ENCODE results near the gene CBLL2.

DNA sequence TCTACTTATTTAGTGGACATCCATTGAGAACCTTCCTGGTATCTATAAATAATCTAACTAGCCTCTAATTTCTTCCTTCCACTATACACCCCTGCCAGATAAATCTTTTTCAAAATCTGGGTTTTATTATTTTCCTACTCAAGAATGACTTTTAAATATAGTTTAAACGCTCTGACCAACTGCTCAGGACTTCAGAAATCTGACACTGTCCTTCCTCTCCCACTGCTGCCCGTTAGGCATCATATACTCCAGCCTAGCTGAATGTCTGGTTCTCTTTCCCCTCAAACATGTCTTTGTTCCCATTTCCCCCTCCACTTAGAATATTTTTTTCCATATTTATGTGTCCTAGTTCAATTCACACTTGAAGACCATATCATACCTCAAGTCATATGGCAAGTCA lies 35.2 kb upstream of the CBLL2 start:
- TF ChIP-seq, protein P1, sequence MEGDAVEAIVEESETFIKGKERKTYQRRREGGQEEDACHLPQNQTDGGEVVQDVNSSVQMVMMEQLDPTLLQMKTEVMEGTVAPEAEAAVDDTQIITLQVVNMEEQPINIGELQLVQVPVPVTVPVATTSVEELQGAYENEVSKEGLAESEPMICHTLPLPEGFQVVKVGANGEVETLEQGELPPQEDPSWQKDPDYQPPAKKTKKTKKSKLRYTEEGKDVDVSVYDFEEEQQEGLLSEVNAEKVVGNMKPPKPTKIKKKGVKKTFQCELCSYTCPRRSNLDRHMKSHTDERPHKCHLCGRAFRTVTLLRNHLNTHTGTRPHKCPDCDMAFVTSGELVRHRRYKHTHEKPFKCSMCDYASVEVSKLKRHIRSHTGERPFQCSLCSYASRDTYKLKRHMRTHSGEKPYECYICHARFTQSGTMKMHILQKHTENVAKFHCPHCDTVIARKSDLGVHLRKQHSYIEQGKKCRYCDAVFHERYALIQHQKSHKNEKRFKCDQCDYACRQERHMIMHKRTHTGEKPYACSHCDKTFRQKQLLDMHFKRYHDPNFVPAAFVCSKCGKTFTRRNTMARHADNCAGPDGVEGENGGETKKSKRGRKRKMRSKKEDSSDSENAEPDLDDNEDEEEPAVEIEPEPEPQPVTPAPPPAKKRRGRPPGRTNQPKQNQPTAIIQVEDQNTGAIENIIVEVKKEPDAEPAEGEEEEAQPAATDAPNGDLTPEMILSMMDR (IDR thresholded peaks at IDR 0.05), result no peak
- no peak for TF ChIP-seq EP300 (IDR thresholded peaks at IDR 0.05)
- TF ChIP-seq POLR2A (IDR thresholded peaks at IDR 0.05), result no peak

All from ovary (tissue), 3 donors.